Mucosa of rectum (tissue), 2 donors: ENCODE results near the gene GABRG3.

ENCODE experiments used
- H3K27ac ChIP-seq, 2 donors: one replicate each; pipeline ENCODE4 v1.7.0; 2013; ENCODE audit warnings: inconsistent platforms in 2 of 2, low read depth in 2 of 2, low read length in 2 of 2
- H3K27me3 ChIP-seq, 2 donors: one replicate each; pipeline ENCODE4 v1.7.0; 2013; ENCODE audit warnings: low read length in 2 of 2; ENCODE audit not compliant: control insufficient read depth in 2 of 2, insufficient read depth in 2 of 2
- H3K36me3 ChIP-seq, 2 donors: one replicate each; pipeline ENCODE4 v1.7.0; 2013; ENCODE audit warnings: low read length in 2 of 2; ENCODE audit not compliant: control insufficient read depth in 2 of 2, insufficient read depth in 2 of 2
- H3K4me1 ChIP-seq, 2 donors: one replicate each; pipeline ENCODE4 v1.7.0; 2013; ENCODE audit warnings: low read length in 2 of 2, mild to moderate bottlenecking in 1 of 2; ENCODE audit not compliant: control insufficient read depth in 2 of 2, insufficient read depth in 2 of 2
- H3K4me3 ChIP-seq, 2 donors: one replicate each; pipeline ENCODE4 v1.7.0; 2013; ENCODE audit warnings: low read length in 2 of 2
- H3K9ac ChIP-seq, 2 donors: one replicate each; pipeline ENCODE4 v1.7.0; 2013; ENCODE audit warnings: low read length in 2 of 2, low read depth in 1 of 2, mild to moderate bottlenecking in 1 of 2
- H3K9me3 ChIP-seq, 2 donors: one replicate each; pipeline ENCODE4 v1.7.0; 2013; ENCODE audit warnings: low read length in 2 of 2; ENCODE audit not compliant: control insufficient read depth in 2 of 2
- donor health status: healthy.
- donor health status: Normal muscosa, but diverticular disease.

The GABRG3 gene

DNA sequence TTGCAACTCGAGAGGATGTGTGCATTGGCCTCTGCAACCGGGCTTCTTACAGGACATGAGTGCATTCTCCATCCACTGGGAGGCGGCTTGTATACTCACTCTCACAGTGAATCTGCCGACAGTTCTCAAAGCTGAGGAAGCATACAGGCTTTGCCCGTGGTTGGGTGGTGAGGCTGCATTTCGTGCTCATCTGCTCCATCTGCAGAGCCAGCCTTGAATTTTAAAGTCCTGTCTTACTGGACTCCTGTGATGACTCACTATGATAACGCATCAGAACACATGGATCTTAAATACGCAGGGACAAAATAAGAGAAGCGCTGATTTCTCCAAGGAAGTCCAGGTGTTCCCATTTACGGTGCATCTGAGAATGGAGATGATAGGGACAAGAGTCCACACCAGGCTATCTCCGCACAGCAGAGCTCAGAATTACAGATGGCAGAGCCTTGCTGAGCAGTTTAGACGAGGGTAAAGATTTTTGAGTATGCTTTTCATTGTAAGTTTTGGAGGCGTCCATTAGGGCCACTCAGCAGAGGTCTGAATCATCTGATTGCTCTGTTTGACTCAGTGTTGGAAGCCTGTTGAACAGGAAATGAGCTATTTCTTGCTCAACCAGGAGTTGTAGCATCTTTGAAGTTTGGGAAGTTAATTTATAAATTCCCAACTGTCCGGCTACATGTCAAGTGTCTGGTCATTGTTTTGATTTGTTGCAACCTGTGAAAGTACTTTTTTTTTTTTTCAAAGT, 87.1 kb downstream of the GABRG3 start:
- Histone ChIP-seq H3K9ac (no peak overlapping the region), H3K36me3 (no peaks in the 10 kb centered on the region), H3K9me3 (peaks cover 3 to 4% of the 10 kb centered on the region in 2 donors), H3K27ac (no peak overlapping the region), H3K4me3 (no peak overlapping the region), H3K27me3 (no peaks in the 10 kb centered on the region), H3K4me1 (no peaks in the 10 kb centered on the region)

- no peaks in the 10 kb centered on the region for H3K27me3 ChIP-seq
- no peaks in the 10 kb centered on the region for H3K36me3 ChIP-seq
- H3K9ac ChIP-seq, result no peak overlapping the region
- no peaks in the 10 kb centered on the region for H3K4me1 ChIP-seq
- H3K4me3 ChIP-seq, result no peak overlapping the region
- H3K27ac ChIP-seq, result no peak overlapping the region
- peaks cover 3 to 4% of the 10 kb centered on the region in 2 donors for H3K9me3 ChIP-seq
Measured at GRCh38 chr15:27058939-27059338, 88.0 kb downstream of the GABRG3 start.

- H3K9ac ChIP-seq, result no peak overlapping the region
- no peaks in the 10 kb centered on the region for H3K36me3 ChIP-seq
- H3K27ac ChIP-seq, result no peak overlapping the region
- H3K4me1 ChIP-seq, result no peaks in the 10 kb centered on the region
- no peaks in the 10 kb centered on the region for H3K27me3 ChIP-seq
- H3K4me3 ChIP-seq, result no peak overlapping the region
- H3K9me3 ChIP-seq, result peaks cover 3 to 4% of the 10 kb centered on the region in 2 donors
Measured at GRCh38 chr15:27059610-27060202, 88.7 kb downstream of the GABRG3 start.

DNA sequence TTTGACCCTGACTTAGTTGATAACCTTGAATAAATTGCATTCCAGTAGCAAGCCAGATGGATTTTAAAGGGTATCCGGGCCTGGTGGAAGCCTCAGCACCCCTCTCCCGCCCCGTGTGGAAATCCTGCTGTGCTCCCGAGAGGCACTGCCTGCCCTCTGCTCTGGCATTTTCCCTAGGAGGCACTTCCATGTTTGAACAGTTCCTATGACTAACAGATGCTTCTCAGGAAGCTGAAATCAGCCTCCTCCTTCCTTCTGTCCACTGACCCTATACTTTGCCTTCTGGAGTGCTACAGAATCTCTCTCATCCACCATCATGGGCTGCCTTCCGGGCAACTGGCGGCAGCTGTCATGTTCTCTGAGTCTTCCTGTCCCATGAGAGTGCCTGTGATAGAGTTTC, 90.8 kb downstream of the GABRG3 start:
- Histone ChIP-seq H3K27ac (no peak overlapping the region), H3K9ac (no peak overlapping the region), H3K4me3 (no peak overlapping the region), H3K27me3 (no peaks in the 10 kb centered on the region), H3K36me3 (no peaks in the 10 kb centered on the region), H3K4me1 (no peaks in the 10 kb centered on the region), H3K9me3 (peaks cover 3 to 4% of the 10 kb centered on the region in 2 donors)

DNA sequence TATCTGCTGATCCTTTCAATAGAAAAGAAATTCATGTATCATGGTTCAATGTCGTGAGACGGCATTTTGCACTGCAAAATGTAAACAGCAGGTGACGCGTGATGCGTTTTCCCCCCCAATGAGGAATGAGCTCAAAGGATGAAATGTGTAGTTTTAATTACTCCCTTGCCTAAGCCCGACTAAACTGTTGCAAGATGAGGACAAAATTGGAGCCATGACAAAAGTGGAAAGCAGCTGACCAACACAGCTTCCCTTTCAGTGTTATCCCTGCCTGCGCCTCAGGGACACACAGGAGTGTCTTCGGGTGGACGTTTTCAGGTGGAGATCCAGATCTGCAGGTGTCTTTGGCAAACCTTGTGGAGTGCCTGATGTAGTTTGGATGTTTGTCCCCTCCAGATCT, 92.0 kb downstream of the GABRG3 start:
- no peak overlapping the region for H3K4me3 ChIP-seq
- H3K36me3 ChIP-seq, result no peaks in the 10 kb centered on the region
- no peaks in the 10 kb centered on the region for H3K27me3 ChIP-seq

GRCh38 chr15:27064080-27064479, 93.1 kb downstream of the GABRG3 start:
- H3K9me3 ChIP-seq, result peaks cover 2 to 4% of the 10 kb centered on the region in 2 donors
- H3K4me3 ChIP-seq, result no peak overlapping the region
- H3K27me3 ChIP-seq, result no peaks in the 10 kb centered on the region
- no peaks in the 10 kb centered on the region for H3K4me1 ChIP-seq
- no peak overlapping the region for H3K27ac ChIP-seq
- H3K9ac ChIP-seq, result no peak overlapping the region
- no peaks in the 10 kb centered on the region for H3K36me3 ChIP-seq

More for the DNA sequence above, 92.0 kb downstream of the GABRG3 start:
- no peak overlapping the region for H3K9ac ChIP-seq
- no peak overlapping the region for H3K27ac ChIP-seq
- peaks cover 3 to 4% of the 10 kb centered on the region in 2 donors for H3K9me3 ChIP-seq
- H3K4me1 ChIP-seq, result no peaks in the 10 kb centered on the region

DNA sequence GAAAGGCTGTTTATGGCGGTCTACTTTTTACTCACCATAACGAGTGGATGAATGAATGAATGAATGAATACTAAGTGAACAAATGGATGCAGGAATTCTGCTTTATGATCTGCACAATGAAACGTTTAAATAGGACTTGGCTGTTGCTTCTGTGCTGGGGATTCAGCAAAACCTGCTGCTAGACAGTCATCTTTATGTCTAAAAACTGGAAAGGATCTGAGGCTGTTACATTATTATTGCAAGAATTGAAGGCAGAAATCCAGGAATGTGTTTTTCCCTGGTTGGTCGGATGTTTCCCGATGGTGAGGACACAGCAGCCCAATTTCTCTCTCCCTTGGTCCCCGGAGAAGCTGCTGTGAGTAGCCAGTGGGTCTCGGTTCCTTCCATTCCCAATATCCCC, 94.2 kb downstream of the GABRG3 start:
- Histone ChIP-seq H3K36me3 (no peaks in the 10 kb centered on the region), H3K9ac (no peak overlapping the region), H3K4me1 (no peaks in the 10 kb centered on the region), H3K27me3 (no peaks in the 10 kb centered on the region), H3K4me3 (no peak overlapping the region), H3K27ac (no peak overlapping the region), H3K9me3 (peaks cover 0 to 2% of the 10 kb centered on the region in 2 donors)

DNA sequence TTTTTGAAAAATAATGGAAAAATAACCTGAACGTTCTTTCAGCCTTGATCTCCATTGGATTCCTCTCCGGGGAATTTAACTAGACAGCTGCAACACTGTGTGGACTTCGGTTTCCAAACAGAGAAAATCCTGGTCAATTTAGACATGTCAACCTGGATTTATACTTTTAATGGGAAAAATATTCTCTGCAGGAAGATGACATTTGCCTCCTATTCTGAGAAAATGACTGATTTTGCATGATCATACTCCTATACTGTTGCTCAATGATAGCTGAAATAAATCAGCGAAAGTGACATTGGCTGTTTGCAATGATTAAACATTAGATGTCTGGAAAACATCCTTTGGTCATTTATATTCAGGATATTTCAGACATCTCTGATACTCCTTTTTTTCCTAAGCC, 94.8 kb downstream of the GABRG3 start:
- no peaks in the 10 kb centered on the region for H3K4me1 ChIP-seq
- no peaks in the 10 kb centered on the region for H3K27me3 ChIP-seq
- no peak overlapping the region for H3K27ac ChIP-seq
- no peak overlapping the region for H3K4me3 ChIP-seq
- H3K9me3 ChIP-seq, result peaks cover 0 to 2% of the 10 kb centered on the region in 2 donors
- no peak overlapping the region for H3K9ac ChIP-seq
- H3K36me3 ChIP-seq, result no peaks in the 10 kb centered on the region

- Histone ChIP-seq H3K9ac (no peak overlapping the region), H3K4me1 (no peaks in the 10 kb centered on the region), H3K27me3 (no peaks in the 10 kb centered on the region), H3K9me3 (peaks cover 0 to 2% of the 10 kb centered on the region in 2 donors), H3K36me3 (no peaks in the 10 kb centered on the region), H3K27ac (no peak overlapping the region), H3K4me3 (no peak overlapping the region)
Measured at GRCh38 chr15:27066446-27066845, 95.5 kb downstream of the GABRG3 start.

DNA sequence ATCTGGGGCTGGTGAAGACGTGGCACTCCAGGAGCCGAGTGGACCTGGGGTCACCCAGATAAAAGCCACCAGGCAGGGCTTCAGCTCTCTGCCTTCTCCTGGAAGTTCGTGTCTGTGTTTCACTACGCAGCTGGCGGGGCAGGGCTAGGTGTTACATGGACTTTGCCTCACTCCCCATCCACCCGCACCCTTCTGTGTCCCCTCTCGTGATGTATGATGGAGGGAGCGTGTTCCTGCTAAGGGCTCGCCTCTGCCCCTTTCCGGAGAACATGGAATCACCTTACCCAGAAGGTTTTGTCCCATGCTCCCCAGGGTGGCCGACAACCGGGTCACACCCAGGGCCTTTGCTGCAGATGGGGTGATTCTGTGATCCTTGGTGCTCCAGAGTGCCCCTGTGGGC, 96.2 kb downstream of the GABRG3 start:
- H3K27ac ChIP-seq, result no peak overlapping the region
- H3K9me3 ChIP-seq, result peaks cover 0 to 2% of the 10 kb centered on the region in 2 donors
- H3K27me3 ChIP-seq, result no peaks in the 10 kb centered on the region
- no peaks in the 10 kb centered on the region for H3K4me1 ChIP-seq
- no peak overlapping the region for H3K4me3 ChIP-seq
- no peak overlapping the region for H3K9ac ChIP-seq
- no peaks in the 10 kb centered on the region for H3K36me3 ChIP-seq
